Neuron (in vitro differentiated cells): ENCODE measurements around the gene OR10T2.
"Not testable (repeated sequence)": the region's sequence is repeated elsewhere in the genome, so short reads cannot be mapped to it uniquely, and the experiment has no call there.

Experiments used
- H2AFZ ChIP-seq: one replicate; pipeline ENCODE4 v1.6.1; 2013; ENCODE audit warnings: low read depth, mild to moderate bottlenecking, inconsistent platforms, low read length, moderate library complexity
- H3K27me3 ChIP-seq: one replicate; pipeline ENCODE4 v1.6.1; 2013; ENCODE audit warnings: low read length; ENCODE audit not compliant: insufficient read depth
- H3K36me3 ChIP-seq: one replicate; pipeline ENCODE4 v1.6.1; 2013; ENCODE audit warnings: low read length; ENCODE audit not compliant: insufficient read depth
- H3K4me1 ChIP-seq: one replicate; pipeline ENCODE4 v1.6.1; 2013; ENCODE audit warnings: low read length; ENCODE audit not compliant: insufficient read depth
- H3K4me3 ChIP-seq: 2 replicates; pipeline ENCODE4 v1.5.1; 2013; ENCODE audit warnings: mild to moderate bottlenecking, low read length, moderate library complexity
- H3K9me3 ChIP-seq: one replicate; pipeline ENCODE4 v1.6.1; 2013; ENCODE audit warnings: low read length

OR10T2 gene

DNA sequence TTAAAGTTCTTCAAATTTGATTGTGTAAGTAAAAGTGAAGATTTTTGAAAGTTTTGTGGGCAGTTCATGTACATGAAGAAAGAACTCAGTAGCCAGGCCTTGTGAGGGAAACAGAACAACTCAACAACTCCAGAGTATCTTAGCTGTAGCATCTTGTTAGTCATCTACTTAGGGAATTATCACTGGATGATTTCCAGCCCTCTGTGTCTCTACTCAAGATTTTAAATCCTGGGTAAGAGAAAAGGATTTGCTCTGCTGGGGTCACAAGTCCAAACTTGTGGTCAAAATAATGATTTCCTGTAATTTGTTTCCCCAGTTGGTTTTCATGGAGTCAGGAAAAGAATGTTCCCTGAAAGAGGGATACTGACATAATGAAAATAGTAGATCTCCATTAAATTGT, 8.2 kb downstream of the OR10T2 start:
- Histone ChIP-seq H3K4me1 (no peaks in the 10 kb centered on the region), H2AFZ (no peak overlapping the region), H3K36me3 (no peaks in the 10 kb centered on the region), H3K4me3 (no peak overlapping the region), H3K9me3 (no peaks in the 10 kb centered on the region), H3K27me3 (no peaks in the 10 kb centered on the region)

DNA sequence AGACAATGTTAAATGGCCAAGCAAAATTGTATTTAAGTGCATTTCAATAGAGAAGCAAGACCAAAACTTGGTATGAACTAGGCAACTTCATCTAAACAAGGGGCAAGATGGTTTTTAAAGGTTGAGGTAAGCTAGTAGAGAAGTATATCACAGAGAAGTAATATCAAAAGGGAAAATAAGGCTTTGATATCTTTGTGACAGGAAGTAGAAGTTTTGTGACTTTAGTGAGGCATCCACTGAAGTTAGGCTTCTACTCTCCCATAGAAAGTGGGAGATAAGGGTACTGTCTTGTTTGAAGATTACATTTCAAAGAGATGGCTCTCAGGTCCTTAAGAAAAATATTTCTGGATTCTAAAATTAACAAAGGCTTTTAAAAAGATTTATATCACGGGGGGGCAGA, 8.9 kb downstream of the OR10T2 start:
- Histone ChIP-seq H3K27me3 (no peaks in the 10 kb centered on the region), H3K9me3 (no peaks in the 10 kb centered on the region), H3K4me3 (no peak overlapping the region), H3K36me3 (no peaks in the 10 kb centered on the region), H3K4me1 (no peaks in the 10 kb centered on the region), H2AFZ (no peak overlapping the region)

DNA sequence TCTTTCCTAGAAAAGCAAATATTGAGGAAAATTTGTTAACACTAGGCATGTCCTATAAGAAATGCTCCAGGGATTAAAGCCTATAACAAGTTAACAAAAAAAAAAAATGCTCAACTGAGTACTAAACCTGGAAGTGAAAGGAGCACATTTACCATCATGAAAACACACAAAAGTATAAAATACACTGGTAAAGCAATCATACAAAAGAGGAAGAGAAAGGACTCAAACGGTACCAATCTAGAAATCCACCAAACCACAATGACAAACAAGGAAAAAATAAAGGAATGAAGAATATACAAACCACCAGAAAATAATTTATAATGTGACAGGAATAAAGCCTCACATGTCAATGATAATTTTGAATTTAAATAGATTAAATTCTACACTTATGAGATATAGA, 24.4 kb downstream of the OR10T2 start:
- Histone ChIP-seq H3K27me3 (no peaks in the 10 kb centered on the region), H3K36me3 (no peaks in the 10 kb centered on the region), H3K4me3 (no peak overlapping the region), H2AFZ (no peak overlapping the region), H3K4me1 (no peaks in the 10 kb centered on the region), H3K9me3 (no peaks in the 10 kb centered on the region)

DNA sequence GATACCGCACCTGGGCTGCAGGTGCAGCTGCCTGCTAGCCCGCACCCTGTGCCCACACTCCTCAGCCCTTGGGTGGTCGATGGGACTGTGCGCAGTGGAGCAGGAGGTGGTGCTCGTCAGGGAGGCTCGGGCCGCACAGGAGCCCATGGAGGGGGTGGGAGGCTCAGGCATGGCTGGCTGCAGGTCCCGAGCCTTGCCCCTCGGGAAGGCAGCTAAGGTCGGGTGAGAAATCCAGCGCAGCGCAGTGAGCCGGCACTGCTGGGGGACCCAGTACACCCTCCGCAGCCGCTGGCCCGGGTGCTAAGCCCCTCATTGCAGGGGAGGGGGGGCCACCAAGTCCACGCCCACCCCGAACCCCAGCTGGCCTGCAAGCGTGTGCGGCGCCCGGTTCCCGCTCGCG, 25.2 kb downstream of the OR10T2 start:
- not testable (repeated sequence) for H3K4me1 ChIP-seq, H3K9me3 ChIP-seq, H3K4me3 ChIP-seq, H3K36me3 ChIP-seq, H3K27me3 ChIP-seq, H2AFZ ChIP-seq

DNA sequence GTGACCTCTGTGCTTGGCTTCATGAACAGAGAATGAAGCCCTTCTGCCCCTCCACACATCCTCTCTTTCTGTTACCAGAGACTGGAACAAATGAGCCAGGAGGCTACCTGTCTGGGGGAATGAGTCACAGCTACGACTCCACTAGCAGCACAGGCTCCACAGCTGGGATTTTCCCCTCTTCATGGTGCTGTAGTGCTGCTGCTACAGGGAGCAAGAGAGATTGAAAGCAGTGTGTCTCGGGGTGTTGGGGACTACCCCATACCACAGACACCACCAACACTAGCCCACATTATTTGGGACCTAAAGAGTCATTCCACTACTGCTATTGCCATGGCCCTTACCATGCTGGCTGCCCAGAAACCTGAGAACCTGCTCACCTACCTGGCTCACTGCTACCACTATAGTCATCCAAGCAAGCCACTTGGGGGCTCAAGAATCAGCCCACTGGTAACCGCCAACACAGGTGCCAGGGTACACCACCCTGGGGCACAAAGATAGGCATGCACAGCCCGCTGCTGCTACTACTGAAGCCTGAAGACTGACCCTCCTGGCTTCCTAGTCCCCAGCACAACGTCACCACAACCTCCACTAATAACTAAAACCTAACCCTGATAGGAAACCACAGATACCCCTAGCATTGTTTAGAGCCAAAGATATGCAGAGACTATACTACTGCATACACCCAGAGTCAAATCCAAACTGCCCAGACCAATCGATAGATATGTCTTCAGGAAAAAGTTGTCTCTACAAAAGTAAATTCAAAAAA, 27.9 kb downstream of the OR10T2 start:
- Histone ChIP-seq H3K9me3 (no peaks in the 10 kb centered on the region), H3K4me3 (no peak overlapping the region), H3K27me3 (no peaks in the 10 kb centered on the region), H2AFZ (no peak overlapping the region), H3K4me1 (no peaks in the 10 kb centered on the region), H3K36me3 (no peaks in the 10 kb centered on the region)

DNA sequence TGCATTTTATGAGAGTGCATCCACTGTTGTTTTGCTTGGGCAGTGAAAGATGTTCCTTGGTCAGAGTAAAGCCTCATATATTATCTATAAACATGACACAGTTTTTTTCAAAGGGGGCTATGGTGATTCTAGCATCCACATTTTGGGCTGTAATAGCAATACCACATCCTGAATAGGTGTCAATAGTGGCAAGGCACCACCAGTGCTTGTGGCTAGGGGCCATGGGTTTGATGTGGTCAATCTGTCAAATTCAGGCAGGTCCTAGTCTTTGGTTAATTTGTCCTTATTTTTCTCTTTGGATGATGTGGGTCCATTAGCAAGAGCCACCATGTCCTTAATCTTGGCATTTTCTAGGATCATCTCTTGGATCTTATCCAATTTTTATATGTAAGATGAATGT, 32.5 kb downstream of the OR10T2 start:
- Histone ChIP-seq H3K36me3 (no peaks in the 10 kb centered on the region), H3K4me1 (no peaks in the 10 kb centered on the region), H2AFZ (no peak overlapping the region), H3K27me3 (no peaks in the 10 kb centered on the region), H3K9me3 (no peaks in the 10 kb centered on the region), H3K4me3 (no peak overlapping the region)

DNA sequence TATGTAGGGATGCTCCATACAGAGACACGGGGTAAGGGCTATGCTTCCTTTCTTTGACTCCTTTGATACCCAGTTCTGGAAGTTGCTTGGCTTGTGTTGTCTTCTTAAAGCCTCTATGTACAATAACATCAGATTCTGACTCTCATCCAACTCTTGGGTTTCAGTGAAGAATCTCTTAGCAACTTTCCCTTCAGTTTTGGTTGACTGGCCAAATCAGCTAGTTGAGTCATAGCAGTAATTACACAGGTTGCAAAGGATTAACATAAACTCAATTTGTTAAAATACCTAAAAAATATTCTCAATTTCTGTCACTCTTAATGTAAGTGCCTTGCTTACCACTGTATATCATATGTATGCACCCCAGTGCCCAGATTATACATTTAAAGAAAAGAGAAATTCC, 36.3 kb downstream of the OR10T2 start:
- Histone ChIP-seq H2AFZ (no peak overlapping the region), H3K4me3 (no peak overlapping the region), H3K36me3 (no peaks in the 10 kb centered on the region), H3K9me3 (no peaks in the 10 kb centered on the region), H3K27me3 (no peaks in the 10 kb centered on the region), H3K4me1 (no peaks in the 10 kb centered on the region)

DNA sequence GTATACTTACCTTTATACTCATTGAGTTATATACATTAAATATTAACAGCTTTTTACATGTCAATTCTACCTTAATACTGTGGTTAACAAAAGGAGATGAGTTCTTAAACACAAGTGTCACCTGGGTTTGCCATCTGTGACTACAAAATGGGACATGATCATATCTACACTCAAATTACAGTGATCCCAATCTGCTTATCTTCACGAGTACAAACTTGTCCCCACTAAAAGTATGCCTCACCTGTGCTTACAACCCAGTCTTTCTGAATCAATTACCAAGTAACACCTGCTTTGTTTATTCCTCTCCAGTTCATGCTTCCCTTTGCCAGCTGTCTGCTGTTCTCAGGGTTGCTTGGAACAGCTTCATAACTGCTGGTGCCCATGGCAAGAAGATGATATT, 36.8 kb downstream of the OR10T2 start:
- no peaks in the 10 kb centered on the region for H3K9me3 ChIP-seq
- no peaks in the 10 kb centered on the region for H3K27me3 ChIP-seq
- H3K36me3 ChIP-seq, result no peaks in the 10 kb centered on the region
- H3K4me3 ChIP-seq, result no peak overlapping the region
- H2AFZ ChIP-seq, result no peak overlapping the region
- H3K4me1 ChIP-seq, result no peaks in the 10 kb centered on the region

DNA sequence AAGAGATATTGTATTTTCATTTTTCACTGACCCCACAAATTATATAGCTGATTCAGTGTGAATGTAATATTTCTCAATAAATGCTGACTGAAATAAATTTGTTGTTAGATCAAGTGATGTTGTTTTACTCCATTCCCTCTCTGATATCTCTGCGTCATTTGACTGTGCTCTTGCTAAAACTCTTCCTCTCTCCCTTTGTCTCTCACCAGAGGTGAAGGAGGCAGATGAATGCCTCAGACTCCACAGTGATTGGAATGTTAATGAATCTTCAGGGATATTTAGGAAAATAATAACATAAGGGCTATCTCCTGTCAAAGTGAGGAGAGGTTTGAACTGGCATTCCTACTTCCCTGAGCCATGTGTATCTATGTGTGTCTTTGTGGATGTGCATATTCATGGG, 41.8 kb downstream of the OR10T2 start:
- Histone ChIP-seq H3K4me3 (no peak overlapping the region), H3K36me3 (no peaks in the 10 kb centered on the region), H2AFZ (no peak overlapping the region), H3K27me3 (no peaks in the 10 kb centered on the region), H3K9me3 (no peaks in the 10 kb centered on the region), H3K4me1 (no peaks in the 10 kb centered on the region)

DNA sequence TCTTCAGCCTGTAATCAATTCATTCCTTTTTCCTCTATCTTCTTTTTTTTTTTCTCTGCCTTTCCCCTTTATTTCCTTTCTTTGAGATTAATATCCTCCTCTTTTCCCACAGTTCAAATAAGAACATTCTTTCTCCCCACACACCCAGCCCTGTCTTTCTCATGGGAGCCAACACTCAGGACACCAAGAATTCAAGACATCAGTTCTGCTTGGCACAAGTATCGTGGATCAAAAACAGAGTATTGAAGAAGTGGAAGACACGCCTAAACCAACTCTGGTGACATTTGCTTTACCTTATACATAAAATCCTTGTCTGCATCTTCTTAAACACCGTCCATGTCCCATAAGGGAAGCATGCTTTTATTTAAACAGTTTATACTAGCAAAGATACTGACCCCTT, 42.6 kb downstream of the OR10T2 start:
- Histone ChIP-seq H3K4me1 (no peaks in the 10 kb centered on the region), H2AFZ (no peak overlapping the region)

DNA sequence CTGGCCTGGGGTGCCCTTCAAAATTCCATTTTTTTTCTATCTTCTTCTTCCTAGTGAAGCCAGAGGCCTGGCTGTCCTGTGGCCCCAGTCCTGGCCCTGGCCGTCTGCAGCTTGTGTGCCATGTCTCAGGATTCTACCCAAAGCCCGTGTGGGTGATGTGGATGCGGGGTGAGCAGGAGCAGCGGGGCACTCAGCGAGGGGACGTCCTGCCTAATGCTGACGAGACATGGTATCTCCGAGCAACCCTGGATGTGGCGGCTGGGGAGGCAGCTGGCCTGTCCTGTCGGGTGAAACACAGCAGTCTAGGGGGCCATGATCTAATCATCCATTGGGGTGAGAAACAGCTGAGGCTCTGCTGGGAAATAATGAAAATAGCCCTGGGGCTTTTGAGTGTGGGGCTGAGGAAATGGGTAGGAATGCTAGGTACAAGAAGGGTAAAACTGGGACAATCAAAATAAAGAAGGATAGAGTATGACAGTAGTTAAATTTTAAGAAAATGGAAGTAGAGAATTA, 43.4 kb downstream of the OR10T2 start:
- Histone ChIP-seq H3K4me3 (no peak overlapping the region), H3K9me3 (no peaks in the 10 kb centered on the region), H3K4me1 (no peaks in the 10 kb centered on the region), H3K27me3 (no peaks in the 10 kb centered on the region), H2AFZ (no peak overlapping the region), H3K36me3 (no peaks in the 10 kb centered on the region)

More for the DNA sequence above, 42.6 kb downstream of the OR10T2 start:
- H3K27me3 ChIP-seq, result no peaks in the 10 kb centered on the region
- H3K4me3 ChIP-seq, result no peak overlapping the region
- no peaks in the 10 kb centered on the region for H3K36me3 ChIP-seq
- H3K9me3 ChIP-seq, result no peaks in the 10 kb centered on the region

DNA sequence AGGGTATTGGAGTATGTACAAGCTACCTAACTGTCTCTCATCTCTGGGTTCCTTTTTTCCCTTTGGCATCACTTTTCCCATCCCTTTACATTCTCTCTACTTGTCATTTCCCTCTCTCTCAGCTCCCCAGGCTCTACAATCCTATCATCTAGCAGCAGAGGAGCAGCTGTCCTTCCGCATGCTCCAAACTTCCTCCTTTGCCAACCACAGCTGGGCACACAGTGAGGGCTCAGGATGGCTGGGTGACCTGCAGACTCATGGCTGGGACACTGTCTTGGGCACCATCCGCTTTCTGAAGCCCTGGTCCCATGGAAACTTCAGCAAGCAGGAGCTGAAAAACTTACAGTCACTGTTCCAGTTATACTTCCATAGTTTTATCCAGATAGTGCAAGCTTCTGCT, 45.0 kb downstream of the OR10T2 start:
- Histone ChIP-seq H3K9me3 (no peaks in the 10 kb centered on the region), H3K4me1 (no peaks in the 10 kb centered on the region)

DNA sequence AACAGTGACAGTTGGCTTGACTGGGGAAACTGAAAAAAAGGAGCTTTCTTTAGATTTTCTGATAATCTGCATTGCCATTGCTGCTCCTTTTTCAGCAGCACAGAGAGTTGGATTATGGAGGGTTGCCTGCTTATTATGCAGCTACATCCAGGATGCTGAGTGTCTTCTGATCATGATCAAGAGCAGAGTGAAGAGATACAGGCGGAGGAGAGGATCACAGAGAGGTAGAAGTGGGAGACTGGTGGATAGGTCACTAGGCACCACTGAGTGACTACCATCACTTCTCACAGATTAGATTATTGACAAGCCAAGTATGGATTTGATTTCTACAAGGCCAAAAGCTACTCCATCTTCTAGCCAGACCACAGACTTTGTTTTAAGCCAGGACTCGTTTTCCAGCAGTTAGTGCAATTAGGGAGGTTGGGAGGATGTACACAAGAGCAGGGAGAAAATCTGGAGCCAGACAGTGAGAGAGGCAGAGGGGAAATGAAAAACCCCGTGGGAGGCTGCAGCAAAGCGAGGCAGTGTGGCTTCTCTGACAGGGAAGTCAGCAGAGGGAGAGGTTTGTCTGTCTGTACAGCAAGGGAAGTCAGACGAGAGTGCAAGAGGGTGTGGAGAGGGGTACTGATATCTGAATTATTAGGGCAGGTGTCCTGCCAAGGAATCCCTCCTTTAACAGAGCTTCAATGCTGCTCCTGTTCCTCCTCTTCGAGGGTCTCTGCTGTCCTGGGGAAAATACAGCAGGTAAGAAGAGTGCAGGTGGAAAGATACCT, 45.8 kb downstream of the OR10T2 start, which contains the start of gene CD1E:
Gene CD1E (plus strand): TSS at position 592 of the 773 bp plus-strand sequence. CDS start 95 bp downstream, at position 687.
- H3K4me3 ChIP-seq, result no peak within 1 kb of the TSS
- no peaks in the 10 kb centered on the region for H3K4me1 ChIP-seq
- no peaks in the 10 kb centered on the region for H3K9me3 ChIP-seq
- H3K36me3 ChIP-seq, result no peaks in the 10 kb centered on the region
- no peaks in the 10 kb centered on the region for H3K27me3 ChIP-seq
- H2AFZ ChIP-seq, result no peak within 1 kb of the TSS

More for the DNA sequence above, 45.0 kb downstream of the OR10T2 start:
- Histone ChIP-seq H3K4me3 (no peak overlapping the region), H3K36me3 (no peaks in the 10 kb centered on the region), H2AFZ (no peak overlapping the region), H3K27me3 (no peaks in the 10 kb centered on the region)
